IPS DF 4.7 (cell line): Measurements from ENCODE around the gene PNPLA7.
"Not testable (repeated sequence)": the region's sequence is repeated elsewhere in the genome, so short reads cannot be mapped to it uniquely, and the experiment has no call there.

Source experiments
- DNase-seq: peaks from one replicate; pipeline ENCODE4 v3.0.0-alpha.2; 2013; ENCODE audit warnings: low spot score; ENCODE audit errors: extremely low read depth

Gene PNPLA7

DNA sequence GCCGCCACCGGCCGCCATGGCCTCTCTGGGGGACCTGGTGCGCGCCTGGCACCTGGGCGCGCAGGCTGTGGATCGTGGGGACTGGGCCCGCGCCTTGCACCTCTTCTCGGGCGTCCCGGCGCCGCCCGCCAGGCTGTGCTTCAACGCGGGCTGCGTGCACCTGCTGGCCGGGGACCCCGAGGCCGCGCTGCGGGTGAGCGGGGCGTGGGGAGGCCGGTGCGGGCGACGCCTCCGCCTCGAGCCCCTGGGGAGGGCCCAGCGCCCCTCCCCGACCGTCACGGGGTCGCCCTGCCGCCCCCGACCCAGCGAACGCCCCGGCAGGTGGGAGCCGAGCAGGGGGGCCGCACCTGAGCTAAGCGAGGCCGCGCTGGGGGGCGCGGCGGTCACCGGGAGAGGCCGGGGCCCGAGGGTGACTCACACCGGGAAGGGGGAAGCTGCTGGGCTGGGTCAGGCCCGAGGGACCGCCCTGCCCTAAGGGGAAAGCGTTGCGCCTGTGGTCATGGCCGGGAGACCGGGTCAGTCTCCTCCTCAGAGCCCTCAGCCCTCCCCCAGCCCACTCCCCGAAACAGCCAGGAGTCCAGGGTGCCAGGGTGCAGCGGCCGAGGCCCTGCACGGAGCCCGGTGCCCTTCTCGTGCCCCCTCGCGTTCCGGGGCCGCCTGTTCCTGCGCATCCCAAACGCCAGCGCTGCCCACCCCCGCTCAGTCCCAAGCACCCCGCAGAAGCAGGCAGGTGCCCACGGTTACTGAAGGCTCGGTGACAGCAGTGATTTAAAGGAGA, 126.5 kb downstream of the PNPLA7 start:
- DNase-seq: no peak

DNA sequence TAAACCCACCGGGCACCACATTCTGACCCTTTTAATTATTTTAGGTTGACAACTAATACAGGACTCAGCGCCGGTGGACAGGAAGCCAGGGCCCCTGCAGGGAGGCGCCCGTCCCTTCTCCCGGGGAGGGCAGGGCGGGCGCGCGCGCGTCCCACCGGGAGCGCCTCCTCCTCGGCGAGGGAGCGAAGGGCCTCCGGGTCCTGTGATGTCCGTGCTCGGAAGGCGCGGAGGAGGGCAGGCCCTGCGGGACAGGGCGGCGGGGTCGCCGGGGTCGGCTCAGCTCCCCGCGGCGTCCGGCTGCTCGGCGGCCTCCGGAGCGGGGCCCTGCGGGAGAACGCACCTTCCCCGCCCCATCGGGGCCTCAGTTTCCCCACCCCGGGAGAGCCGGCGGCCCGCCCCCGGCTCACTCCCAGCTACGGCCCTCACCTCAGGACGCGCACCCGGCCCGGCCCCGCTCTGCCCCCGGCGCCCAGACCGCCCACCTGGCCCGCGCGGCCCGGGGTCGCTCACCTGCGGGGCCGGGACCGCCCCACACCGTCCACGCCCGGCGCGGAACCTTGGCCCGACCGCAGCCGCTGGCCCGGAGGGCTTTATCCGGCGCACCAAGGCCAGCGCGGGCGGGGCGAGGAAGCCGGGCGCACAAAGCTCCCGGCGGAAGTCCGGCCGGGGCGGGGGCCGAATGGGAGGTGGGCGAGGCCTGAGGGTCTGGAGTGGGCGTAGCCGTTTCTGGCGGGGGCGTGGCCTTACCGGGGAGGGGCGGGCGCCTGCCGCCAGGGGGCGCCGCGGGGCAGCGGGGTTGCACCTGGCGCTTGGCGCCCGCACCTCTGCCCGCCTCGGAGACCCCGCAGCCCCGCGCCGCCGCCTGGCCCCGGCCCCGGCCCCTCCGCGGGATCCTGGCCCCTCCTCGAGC, 127.3 kb downstream of the PNPLA7 start, which contains the start of the genes EXD3 and NOXA1:
EXD3 (minus strand) TSS at position 559 of the 910 bp plus-strand sequence. CDS start 27,805 bp downstream, outside the sequence.
NOXA1 (plus strand) TSS at position 790 of the 910 bp plus-strand sequence. CDS start 137 bp downstream, outside the sequence.
- DNase-seq: no peak

DNA sequence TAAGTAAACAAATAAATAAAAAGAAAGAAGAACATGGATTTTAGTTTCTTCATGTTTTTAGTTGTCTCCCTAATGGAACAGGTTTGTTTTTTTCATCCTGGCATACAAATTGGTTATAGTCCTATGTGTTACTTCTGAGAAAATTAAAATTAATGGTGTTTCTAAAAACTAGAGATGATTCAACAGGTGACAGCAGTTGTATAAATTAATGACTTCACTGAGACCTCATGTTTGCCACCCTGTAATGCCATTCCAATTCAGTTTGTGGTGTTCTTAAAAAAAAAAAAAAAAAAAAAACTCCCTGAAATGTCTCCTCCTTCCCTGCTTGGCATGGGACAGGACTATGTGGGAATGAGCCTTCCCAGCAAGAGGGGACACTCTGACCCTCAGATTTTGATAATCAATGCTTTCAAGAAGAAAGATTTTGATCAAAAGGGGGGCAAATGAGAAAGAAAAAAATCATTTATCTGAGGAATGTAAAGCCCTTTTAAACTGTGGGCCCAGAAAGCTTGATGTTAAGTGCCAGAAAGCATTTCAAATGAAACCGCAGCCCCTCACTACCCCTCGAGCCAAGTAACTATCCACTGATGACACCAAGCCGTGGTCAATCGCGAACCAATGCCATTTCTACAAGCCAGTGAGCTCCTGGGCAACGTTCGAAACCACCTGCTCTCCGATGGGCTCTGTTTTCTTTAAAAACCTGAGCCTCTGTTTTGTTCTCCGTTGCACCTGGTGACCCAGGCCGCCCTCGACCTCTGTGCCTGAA, 128.2 kb downstream of the PNPLA7 start:
- no peak for DNase-seq

DNA sequence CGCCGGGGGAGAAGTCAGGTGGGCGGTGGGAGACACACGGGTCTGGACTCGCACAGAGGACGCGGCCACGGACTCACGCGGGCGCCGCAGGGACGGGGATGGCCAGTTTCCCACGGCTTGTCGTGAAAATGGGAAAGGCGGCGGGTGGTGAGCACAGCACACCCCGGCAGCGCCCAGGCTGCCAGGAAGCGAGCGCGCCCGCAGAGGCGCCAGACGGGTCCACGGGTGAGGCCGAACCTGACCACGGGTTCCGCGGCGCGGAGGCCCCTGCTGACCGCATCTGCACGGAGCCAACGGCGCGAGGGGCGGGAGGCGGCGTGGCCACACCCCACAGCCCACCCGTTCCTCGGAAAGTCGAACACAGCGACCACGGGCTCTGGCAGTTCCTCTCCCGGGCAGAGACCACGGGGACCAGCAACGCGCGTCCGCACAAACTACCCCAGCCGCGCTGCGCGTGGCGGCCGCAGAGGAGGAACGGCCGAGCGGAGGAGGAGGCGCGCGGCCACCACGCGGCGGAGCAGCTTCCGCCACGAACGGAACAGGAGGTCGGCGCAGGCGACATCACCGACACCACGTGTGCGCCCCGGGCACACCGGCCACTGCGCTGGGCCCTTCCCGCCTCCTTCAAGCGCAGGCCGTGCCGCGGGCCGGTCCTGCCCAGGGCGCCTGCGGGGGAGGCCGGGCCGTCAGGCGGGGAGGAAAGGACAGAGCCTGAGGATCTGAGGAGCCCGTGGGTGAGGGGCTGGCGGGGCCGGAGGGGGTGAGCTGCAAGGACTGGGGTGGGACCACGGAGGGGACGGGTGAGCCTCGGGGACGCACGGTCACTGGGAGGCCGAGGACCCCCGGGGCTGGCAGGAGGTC, 132.8 kb downstream of the PNPLA7 start:
- DNase-seq: no peak

DNA sequence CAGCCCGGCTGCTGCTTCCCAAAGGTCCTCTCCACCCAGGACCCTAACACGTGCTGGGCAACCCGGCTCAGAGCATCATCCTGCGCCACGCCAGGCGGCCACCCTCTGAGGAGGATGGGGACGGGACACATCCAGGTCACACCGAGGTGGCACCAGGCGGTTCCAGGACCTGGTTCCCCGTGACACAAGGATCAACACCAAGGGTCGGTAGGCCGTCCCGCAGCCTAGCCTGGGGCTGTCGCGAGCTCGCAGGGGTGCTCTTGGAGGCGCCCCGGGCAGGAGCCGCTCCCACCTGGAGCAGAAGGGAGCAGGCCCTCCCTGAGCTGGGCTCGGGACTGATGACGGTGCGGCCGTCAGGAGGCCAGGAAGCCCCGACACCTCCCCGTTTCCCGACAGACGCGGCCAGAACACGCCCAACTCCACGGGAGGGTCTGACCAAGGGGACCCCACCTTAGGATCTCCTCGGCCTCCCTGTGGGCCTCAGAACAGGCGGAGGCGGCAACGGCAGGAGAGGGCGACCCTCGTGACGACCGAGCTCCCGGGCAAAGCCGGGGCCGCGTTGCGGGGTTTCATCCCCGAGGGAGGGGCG, 133.5 kb downstream of the PNPLA7 start:
- no peak for DNase-seq

DNA sequence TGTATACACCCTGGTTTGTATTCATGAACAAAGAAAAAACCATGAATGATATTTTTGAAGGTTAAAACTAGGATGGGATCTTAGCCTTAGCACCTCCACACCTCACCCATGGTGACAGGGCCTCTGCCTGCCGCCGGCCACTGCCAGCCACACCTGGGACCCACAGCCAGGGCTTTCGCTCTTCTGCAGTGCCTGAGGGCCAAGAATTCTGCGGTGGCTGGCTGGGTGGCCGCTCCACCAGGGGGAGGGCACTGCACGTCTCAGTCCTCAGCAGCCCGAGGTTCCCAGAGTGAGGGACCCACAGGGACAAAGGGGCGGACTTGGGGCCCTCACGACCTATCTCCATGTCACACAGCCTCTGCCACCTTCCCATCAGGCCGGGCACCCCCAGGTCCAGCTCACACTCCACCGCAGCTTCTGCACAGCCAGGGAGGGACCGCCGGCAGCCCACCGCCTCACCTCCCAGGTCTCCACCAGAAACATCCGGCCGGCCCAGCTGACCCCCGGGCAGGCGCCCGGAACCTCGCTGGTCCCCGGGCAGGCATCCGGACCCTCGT, 134.1 kb downstream of the PNPLA7 start:
- no peak for DNase-seq

DNA sequence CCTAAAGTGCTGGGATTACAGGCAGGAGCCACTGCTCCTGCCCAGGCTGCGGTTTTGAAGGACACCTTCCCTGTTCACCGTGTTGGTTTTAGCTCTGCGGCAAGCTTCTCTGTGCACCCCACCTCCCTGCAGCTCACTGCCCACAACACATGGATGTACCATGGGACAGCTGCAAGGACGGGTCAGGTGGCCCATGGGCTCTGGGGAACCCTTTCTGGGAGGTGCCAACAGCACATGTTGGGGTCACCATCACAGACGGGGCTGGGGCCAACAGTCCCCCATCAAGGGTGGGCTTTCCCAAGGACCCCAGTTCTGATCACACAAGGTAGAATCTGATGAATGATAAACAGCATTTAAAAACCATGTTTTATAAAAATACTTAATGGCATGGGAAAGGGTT, 134.8 kb downstream of the PNPLA7 start:
- DNase-seq: no peak

DNA sequence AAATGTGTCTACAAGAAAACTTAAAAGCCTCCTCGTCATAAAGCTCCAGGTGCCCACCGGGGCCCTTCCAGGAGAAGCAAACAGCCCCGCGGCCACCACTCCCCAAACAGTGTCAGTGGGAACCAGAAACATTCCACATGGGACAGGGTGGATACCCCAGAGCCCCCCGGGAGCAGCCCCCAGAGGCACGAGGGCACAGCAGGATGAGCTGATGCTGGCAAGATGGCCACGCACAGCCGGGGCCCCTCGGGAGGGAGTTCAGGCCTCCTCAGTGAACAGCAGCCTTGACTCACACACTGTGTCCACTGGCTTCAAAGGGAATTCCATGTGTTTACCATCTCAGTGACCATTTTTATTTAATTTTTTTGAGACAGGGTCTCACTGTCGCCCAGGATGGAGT, 137.8 kb downstream of the PNPLA7 start:
- DNase-seq: no peak

DNA sequence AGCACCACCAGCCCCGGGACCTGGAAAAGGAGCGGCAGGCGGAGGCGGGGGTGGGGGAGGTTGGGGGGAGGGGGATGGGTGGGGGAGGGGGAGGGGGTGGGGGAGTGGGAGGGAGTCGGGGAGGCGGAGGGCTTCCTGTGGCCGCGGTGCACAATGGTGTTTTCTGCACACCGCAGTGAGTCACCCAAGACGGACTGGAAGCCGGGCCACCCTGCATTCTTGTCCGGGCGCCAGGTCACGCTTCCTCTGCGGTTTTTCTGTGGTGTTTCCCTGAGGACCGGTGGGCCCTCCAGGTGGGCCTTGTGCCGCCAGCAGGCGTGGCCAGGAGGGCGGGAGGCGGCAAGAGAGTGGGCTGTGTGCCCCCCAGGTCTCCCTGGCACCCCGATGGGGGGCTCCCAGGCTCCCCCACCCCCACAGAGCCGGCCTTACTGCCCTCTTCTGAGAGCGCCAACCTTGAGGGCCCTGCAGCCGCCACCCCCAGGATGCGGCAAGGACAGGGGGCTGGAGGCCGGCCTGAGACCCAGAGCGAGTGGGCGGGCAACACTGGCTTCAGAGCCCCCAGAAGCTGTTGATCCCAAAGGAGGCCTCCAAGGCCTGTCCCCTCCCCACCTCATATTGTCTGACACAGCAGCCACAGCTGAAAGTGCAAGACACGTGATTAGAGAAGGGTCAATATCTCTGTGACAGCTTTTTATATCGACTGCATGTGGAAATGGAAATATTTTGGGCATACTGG, 138.4 kb downstream of the PNPLA7 start:
- no peak for DNase-seq

DNA sequence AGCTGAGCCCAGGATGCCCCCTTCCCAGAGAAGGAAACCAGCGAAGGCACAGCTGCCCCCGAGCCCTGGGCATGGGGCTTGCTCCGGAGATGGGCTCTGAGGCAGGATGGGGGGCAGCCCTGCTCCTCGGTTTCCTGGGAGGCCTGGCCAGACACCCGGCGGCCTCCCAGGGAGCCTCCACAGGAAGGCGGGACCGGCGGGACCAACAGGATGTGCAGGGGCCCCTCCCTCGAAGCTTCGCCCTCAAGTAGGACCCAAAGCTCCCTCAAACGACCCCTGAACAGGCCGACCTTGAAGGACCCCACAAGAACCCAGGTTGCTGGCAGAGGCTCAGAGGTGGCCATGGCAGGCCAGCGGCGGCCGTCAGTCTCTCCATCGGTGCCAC, 138.9 kb downstream of the PNPLA7 start:
- no peak for DNase-seq

DNA sequence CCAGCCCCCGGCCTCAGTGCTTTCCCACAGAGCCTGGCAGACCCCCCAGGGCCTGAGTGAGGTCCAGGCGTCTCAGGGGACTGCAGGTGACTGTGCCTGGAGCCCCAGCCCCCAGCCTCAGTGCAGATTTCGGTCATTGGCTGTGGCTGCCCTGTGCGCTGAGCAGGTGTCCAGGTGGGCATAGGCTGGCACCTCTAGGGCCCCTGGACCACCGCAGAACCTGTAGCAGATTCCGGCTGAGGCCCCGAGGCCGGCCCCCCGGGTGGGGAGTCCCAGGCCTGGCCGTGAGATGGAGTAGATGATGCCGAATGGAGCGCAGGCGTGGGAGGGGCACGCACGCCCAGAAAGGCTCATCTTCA, 139.3 kb downstream of the PNPLA7 start:
- no peak for DNase-seq

DNA sequence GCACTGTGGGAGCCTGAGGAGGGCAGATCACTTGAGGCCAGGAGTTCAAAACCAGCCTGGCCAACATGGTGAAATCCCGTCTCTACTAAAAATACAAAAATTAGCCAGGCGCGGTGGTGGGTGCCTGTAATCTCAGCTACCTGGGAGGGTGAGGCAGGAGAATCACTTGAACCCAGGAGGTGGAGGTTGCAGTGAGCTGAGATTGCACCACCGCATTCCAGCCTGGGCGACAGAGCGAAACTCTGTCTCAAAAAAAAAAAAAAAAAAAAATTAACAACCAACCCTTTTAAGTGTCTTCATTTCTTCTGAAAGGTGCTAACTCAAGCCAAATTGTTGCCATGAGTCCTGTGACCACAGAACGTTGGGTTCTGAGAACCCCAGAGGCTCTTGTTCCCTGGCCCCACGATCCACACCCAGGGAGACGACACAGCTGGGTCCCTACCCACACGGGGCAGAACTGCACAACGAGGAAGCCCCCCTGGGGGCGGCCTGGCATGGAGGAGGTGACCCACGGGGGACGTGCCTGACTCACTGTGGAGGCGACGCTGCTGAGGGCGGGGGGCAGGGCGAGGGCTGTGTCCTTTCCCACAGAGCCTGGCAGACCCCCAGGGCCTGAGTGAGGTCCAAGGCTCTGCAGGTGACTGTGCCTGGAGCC, 139.8 kb downstream of the PNPLA7 start:
- DNase-seq: not testable (repeated sequence)
